ENCODE results near the gene RAPGEF6.
A peak's percentile ranks its signal among the peaks of the same experiment; 100 is the strongest.
"Not testable (repeated sequence)": the region's sequence is repeated elsewhere in the genome, so short reads cannot be mapped to it uniquely, and the experiment has no call there.

The RAPGEF6 gene

DNA sequence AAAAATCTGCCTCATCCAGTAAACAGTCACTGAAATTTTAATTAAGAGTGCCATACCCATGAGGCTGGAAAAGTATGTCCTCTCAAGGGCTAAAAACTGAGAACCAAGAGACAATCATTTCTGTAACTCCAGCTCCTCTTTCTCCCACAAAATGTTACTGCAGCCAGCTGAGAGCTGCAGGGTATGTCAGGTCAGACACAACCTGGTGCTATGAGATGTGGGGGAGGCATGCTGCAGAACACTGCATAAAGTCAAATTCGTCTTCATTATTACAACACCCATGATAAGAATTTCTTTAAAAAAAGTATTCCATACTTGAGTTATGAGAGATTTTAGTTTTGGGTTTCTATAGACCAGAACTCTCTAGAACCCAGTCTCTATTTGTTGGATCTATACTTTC, 209.0 kb downstream of the RAPGEF6 start:
- DNase-seq (ENCODE audit: low read depth), result no peak

DNA sequence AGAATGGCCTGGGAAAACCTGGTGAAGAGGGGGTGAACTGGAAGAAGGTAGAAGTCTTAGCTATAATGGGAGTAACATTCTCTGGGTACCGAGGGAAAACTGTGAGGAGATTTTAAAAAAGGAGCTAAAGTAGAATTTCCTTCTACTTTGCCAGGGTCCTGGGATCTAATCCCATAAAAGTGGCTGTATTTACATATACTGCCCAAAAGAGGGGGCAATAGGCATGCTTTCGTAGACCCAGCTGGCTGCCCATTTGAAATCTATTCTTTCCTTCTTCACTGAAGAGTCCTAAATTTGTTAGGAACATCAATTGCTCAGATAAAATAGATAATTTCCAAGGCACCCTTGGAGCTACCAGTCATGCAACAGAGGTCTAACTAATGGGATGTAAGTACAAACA, 212.0 kb downstream of the RAPGEF6 start:
- DNase-seq (ENCODE audit: low read depth), result no peak

DNA sequence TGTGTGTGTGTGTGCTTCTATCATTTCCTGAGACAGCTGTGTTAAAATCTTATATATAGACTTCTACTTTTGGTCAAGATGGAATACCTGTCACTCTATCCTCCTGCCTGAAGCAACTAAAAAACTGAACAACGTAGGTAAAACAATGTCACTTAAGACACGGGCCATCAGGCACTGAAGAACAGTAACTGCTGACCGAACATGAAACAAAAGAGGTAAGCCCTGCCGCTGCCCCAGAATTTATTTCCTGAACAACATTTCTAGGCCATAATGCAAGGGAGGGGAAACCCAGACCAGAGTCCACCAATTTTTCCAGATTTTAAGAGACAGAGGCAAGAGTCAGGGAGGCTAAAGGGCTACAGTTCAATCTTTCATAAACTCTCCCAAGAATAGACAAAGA, 215.2 kb downstream of the RAPGEF6 start:
- DNase-seq (ENCODE audit: low read depth), result no peak

DNA sequence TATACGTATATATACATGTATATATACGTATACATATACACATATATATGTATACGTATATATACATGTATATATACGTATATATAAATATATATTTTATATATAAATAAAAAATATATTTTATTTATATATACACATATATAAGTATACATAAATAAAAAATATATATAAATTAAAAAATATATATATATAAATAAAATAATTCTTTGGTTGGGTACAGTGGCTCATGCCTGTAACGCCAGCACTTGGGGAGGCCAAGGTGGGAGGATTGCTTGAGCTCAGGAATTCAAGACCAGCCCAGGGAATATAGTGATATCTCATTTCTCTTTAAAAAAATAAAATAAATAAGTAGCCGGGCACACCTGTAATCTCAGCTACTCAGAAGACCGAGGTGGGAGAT, 216.2 kb downstream of the RAPGEF6 start:
- DNase-seq (ENCODE audit: low read depth), result no peak

DNA sequence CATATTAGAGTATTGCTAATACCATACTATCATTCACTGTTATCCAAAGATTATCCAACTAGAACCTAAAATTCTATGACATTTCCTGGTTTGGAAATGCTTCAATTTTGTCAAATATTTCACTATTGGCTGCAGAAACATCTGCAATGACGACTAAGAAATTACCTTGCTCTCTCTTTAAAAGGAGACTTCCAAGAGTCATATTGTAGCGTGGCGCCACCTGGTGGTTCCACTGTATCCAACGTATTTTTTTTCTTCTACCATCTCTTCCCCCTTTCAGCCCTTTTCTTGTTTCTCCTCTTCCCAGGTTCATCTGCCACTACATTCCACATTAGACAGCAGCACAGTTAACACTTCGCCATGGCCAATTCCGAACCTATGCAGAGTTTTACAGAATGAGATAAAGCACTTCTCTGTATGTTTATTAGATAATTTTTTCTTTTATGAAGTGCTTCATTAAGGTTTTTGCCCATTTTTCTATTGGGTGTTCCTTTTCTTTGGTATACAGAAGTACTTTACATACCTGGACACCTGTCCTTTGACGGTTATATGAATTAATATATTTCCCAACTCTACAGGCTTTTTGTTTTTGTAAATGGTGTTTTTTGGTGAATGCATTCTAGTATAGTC, 217.7 kb downstream of the RAPGEF6 start:
- peak; percentile 67 for DNase-seq (ENCODE audit: low read depth)

DNA sequence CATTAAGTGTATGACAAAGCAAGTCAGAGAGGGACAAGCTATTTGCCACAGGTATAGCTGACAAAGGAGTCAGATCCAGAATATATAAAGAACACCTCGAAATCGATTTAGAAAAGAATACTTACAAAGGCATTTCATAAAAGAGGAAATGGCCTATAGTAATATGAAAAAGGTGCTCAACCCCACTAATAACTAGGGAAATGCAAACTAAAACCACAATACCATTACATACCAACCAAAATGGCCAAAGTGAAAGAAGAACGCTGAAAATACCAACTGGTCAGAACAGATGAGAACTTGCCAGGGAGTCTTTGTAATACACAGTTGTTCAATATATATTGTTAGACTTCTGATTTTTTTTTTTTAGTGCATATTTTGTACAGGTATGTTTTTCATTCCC, 218.3 kb downstream of the RAPGEF6 start:
- DNase-seq (ENCODE audit: low read depth), result no peak

DNA sequence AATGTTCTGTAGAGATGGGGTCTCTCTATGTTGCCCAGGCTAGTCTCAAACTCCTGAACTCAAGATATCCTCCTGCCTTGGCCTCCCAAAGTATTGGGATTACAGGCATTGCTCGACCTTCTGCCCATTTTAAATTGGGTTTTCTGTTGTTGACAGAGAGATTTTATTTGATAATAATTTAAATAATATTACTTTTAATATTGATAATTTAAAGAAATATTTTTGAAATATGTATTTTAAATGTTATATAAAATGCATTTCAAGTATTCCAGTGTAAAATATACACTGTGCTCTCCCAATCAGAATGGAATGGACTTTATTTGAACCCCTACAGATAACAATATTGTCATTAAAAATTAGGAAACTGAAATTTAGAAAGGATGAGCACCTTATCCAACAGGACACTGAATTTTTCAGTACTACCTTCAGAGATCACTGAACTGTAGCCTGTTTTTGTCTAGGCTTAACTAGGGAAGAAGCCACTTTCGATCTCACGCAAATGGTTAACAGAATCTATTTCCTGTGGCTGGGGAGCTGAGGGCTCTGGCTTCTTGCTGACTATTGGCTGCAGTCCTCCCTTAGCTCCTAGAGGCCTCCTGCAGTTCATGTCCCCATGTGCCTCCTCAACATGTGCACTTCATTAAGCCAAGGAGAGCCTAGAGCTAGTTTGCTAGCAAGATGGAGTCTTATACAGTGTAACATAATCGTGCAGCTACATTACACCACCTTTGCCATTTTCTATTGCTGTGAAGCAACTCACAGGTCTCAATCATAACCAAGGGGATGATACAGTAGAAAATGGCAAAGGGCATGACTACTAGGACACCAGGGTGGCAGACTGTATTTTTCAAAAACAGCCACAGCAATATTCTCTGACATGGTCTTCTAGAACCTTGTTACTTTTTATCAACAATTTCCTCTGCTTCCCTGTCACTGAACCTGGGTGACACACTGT, 221.1 kb downstream of the RAPGEF6 start:
- no peak for DNase-seq (ENCODE audit: low read depth)

DNA sequence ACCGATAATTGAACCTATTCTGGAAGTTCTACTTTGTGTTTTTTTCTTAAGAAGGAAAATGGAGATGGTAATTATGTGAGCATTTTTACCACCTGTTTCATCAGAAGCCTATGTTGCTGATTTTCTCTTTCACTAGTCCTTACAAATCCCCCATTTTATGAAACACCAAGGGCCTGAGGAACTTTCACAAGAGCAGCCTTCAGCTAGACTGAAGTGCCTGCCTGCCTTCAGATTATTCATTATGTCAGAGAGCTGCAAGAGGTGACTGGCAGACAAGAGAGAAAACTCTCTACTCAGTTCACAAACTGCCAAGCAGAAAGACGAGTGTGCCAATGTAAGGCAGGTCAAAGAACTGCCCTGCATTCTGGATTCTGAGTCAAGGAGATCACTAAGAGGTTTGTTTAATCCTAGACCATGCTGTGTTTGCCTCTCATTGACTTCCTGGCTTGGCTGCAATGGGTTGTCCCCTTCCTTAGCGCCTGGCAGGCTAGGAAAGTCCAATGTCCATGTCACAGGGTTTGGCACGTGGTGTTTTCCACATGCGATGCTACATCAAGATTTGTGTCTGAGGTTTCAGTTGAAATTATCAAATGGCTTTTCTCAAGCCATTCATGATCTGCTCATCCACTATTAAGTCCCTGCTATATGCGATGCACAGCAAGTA, 227.9 kb downstream of the RAPGEF6 start:
- no peak for DNase-seq (ENCODE audit: low read depth)

DNA sequence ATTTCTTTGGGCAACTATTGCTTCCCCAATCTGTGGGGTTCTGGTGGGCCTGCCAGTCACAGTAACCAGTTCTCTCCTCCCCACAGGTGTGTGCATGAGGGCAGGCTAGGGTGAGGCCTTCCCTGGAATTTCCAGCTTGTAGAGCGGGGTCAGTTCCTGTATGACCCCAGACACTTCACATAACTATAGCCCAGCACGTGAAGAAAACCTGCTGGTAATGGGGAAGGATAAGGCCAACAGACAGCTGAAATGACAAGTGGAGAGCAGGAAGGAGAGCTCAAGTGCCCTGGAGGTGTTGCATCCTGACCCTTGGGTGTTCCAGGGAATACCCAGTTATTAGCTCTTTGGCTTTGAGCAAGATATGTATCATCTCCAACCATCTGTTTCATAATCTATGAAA, 229.0 kb downstream of the RAPGEF6 start:
- DNase-seq (ENCODE audit: low read depth), result no peak

DNA sequence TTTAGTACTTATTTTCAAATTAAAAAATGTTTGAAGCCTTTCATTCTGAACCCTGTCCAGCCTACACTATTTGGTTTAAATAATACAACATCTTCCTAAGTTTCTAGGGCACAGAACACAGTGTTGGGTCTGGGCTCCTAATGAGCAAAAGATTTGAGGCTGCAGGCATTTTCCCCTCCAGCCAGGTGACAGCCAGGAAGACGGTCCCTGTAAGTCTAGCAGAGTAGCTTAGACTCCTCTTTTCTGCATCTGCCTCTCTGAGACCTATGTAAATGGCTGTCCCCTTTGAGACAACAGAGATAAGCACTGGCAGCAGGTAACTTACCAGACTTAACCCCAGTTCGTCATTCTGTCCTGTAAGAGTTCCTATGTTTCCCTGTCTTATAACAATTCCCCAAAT, 229.4 kb downstream of the RAPGEF6 start:
- no peak for DNase-seq (ENCODE audit: low read depth)

DNA sequence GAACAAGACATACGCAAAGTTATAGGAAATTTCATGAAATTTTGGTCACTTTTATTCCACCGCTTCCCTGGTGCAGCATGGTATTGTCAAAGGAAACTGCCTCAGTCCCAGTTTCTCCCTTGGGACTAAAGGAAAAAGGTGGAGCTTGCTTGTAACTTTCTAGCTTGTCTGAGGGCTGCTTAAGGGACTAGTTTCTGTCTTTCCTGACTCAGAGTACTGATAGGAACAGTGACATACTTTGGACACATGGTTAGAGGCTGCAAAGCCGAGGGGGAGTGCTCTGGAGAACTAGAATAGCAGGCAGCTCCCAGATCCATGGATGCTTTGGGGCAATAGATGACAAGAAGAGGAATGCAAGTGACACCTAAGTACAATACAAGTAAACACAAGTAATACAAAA, 234.4 kb downstream of the RAPGEF6 start:
- DNase-seq (ENCODE audit: low read depth), result no peak

DNA sequence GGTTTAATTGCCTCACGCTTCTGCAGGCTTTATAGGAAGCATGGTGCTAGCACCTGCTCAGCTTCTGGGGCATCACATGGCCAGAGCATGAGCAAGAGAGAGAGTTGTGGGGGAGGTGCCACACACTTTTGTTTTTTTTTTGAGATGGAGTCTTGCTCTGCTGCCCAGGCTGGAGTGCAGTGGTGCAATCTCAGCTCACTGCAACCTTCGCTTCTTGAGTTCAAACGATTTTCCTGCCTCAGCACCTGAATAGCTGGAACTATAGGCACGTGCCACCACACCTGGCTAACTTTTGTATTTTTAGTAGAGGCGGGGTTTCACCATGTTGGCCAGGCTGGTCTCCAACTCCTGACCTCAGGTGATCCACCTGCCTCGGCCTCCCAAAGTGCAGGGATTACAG, 236.0 kb downstream of the RAPGEF6 start:
- DNase-seq (ENCODE audit: low read depth), result not testable (repeated sequence)

DNA sequence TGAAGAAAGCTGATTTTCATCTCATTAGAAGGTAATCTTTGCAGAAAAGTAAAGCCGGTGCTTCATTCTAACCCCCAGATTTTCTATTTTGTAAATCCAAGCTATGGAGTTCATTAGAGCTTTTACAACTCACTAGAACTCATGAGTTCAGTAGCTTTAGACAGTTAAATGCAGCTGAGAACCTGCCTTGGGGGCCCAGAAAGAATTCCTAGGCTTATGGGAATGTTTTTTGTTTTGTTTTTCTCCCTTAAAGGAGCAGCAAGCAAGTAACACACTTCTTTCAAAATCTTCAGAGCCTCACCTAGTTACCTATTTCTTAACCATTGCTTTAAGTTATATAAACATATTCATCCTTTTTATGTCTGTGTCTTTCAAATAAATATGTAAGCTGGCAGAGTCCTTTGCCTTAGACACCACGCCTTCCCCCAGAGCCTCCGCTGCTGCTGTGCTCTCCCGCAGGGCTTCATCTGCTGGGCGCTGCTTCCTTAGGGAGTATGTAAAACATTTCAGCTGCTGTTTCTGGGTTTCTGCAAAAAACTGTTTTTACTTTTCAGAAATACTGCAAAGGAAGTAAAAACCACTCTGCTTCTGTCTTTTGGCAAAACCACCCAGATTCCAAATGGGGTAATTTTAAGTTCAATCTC, 238.3 kb downstream of the RAPGEF6 start:
- DNase-seq (ENCODE audit: low read depth), result no peak

DNA sequence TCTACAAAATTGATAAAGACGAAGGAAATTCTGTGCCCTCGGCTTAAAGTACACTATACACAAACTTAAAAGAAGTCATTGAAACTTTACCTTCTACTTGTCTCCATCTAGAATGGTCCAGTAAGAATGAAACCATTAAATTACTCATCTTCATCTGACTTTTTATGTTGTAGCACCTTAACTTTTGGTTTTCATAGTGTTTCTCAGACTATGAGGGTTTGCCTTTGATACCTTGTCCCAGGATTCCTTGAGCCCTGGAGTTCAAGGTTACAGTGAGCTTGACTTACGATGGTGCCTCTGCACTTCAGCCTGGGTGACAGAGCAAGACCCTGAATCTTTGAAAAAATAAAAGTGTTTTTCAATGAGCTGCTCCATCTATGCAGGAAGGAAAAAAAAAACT, 239.0 kb downstream of the RAPGEF6 start:
- DNase-seq (ENCODE audit: low read depth), result no peak

DNA sequence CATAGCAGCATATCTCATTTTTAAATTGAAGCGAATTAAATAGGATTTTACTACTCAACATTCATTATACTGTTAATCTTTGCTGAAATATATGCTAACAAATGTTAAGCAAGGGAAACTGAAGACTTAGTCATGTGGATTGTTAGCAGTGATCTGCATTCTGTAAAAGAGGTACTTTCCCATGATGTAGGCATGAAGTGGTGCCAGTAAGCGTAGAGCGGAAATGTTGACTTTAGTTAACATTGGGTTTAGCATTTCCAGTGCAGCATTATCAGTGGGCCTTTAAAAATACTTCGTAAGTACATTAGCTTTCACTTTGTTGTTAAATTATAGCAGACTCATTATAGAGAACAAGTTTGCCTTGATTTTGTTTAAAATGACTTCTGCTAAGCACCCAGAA, 240.9 kb downstream of the RAPGEF6 start:
- DNase-seq (ENCODE audit: low read depth), result no peak

DNA sequence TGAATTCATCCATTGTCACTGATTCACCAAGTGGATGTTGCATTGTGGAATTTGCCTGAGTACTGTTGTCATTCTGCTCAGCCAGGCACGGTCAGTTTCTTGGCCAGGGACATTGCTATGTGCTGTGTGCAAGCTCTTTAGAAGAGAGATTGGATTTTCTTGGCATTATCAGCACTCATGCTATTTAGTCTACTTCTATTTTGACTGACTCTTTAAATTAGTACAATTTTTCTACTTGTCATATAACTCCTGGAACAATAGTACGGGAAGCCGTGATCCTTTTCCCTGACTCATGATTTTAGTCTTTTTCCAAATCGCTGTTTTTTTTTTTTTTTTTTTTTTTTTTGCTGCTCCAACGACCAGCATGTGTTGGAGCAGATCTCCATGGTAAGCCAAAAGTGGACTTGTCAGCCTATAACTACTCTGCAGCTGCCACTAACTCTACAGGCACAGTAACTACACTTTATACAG, 241.5 kb downstream of the RAPGEF6 start:
- no peak for DNase-seq (ENCODE audit: low read depth)

DNA sequence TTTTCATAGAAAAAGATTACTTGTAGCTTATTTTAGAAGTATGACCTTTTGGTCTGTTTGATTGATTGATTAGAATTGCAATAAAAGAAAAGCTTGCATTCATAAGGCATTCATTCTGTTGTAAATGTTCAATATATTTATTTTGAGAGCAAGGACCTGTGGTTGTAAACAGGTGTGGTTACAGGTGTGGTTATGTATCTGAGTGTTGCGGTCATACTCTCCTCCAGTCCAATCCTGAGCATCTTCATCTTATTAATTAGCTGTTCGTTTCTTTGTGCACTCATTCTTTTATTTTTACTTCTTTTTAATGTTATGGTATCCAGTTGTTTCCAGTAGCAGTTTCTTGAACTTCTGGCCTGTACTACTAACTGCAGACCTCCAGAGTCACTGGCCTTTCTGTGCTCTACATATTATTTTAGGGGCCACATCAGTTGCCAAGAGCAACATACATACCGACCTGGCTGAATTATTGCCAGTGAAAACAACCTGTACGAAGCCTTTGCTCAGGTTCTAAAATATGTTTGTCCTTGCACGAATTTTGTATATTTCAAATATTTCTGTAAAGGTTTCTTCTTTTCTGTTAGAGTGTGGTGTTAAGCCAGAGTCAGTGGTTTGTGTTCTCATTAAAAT, 242.4 kb downstream of the RAPGEF6 start:
- no peak for DNase-seq (ENCODE audit: low read depth)

DNA sequence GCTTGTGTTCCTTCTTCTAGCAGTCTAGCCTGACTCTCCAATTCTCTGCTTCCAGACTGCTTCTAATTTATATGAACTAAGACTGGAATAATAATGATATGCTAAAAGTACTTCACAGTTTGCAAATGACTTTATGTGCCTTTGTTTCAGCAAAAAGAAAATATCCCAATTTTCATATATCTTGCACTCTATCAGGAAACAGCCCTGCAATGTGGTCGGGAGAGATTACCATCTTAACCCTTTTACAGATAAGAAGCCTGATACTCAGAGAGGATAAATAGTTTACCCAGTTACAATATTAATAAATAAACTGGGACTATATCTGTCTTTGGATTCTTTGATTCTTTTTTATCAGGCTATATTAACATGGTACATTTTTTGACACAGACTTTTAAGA, 245.2 kb downstream of the RAPGEF6 start:
- DNase-seq (ENCODE audit: low read depth), result no peak

DNA sequence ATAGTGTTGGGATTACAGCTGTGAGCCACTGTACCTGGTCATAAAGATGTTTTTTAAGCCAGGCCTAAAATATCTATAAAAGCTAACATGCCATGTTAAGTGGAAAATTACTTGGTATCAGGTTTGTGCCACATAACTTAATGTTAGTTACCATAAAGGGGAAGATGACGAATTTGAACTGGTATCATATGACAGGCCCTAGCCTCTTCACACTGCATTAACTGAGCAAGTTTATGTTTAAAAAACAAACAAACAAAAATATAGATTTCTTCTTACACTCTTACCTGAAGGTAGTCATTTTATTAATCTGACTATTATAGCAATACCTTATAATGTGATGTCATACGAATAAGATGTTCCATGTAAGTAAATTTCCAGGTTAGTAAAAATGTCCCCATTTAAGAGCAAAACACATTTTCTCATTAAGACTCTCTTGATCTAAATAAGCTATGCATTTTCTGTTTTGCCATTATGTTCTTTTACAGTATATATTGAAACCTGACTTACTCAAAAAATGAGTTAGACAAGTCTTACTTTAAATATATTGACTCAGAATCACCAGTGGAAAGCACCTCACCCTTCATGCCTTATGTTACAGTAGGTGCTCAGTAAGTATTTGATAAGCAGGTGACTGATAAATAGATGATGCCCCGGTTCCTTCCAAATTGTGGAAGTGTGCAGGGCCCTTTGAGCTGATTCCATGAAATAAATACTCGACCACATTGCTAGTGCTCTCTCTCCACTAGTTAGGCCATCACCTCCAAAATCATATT, 245.7 kb downstream of the RAPGEF6 start:
- no peak for DNase-seq (ENCODE audit: low read depth)

DNA sequence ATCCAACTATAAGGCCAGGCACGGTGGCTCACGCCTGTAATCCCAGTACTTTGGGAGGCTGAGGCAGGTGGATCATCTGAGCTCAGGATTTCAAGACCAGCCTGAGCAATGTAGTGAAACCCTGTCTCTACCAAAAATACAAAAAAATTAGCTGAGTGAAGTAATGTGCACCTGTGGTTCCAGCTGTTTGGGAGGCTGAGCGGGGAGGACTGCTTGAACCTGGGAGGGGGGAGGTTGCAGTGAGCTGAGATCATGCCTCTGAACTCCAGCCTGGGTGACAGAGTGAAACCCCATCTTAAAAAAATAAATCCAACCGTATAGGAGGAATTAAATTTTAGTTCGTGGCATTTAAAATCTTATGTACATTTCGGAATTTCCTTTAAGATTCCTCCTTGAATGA, 247.8 kb downstream of the RAPGEF6 start:
- no peak for DNase-seq (ENCODE audit: low read depth)

DNA sequence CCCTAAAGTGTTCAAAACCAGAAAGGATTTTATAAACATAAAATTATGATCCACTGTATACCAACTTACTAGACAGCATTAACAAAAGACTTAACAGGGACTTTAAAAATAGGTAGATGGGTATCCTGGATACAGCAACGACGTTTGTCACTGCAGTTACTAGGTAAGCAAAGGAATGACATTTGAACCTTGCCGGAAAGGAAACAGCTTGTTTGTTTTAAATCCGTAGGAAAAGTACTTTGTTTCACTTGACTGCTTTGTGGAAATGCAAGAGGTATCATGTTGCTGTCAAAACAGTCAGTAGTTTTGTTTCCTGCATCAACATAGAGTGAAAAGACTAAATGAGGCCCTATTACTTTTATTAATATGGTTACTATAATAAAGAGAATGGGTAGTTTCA, 248.2 kb downstream of the RAPGEF6 start:
- no peak for DNase-seq (ENCODE audit: low read depth)

Measured in stimulated activated CD8-positive, alpha-beta memory T cell treated with anti-CD3 and anti-CD28 coated beads, Interleukin-15, amount 100 ng/mL, for 24 hours (primary cell).